GM18498 (cell line): ENCODE results near the gene MKRN2.

ENCODE experiments used
- ATAC-seq: cut with Tn5 transposase; IDR thresholded peaks from one replicate; pipeline ENCODE4 v1.9.1; 2021; ENCODE audit warnings: mild to moderate bottlenecking, moderate library complexity; ENCODE audit not compliant: unreplicated experiment

MKRN2 gene

DNA sequence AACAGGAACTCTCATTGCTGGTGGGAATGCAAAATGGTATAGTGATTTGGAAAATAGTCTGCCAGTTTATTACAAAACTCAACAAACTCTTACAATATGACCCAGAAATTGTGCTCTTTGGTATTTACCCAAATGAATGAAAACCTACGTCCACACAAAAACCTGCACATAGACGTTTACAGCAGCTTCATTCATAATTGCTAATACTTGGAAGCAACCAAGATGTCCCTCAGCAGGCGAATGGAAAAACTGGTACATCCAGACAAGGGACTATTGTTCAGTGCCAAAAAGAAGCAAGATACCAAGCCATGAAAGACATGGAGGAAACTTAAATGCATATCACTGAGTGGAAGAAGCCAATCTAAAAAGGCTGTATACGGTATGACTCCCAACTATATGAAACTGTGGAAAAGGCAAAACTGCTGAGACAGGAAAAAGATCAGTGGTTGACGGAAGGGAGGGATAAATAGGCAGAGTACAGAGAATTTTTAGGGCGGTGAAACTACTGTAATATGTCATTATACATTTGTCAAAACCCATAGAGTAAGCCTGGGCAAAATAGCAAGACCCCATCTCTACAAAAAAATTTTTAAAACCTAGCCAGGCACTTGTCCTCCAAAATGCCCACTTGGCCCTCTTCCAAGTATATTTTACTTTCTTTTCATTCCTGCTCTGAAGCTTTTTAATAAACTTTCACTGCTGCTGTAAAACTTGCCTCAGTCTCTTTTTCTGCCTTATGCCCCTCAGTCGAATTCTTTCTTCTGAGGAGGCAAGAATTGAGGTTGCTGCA, 6.7 kb upstream of the MKRN2 start:
- ATAC-seq = no peak

DNA sequence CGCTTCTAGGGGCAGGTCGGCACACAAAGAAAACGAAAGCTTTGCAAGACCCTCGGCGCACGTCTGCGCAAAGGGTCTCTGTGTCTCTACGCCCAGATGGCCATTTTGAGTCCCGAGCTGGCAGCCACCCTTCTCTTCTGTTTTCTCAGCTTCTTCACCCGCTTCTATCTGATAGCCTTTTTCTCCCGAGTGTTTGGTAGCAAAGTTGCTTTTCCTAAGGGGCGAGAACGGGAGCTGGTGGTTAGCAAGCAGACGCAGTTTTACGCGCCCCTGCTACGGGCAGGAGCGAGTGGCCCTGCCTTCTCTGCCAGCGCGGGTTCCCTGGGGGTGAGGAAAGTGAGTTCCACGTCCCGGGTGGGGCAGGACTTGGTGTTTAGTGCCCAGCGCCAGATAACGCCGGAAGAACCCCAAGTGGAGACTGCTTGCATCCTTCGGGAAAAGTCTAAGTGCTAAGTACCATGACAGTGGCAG, 2.9 kb upstream of the MKRN2 start:
- no peak for ATAC-seq

DNA sequence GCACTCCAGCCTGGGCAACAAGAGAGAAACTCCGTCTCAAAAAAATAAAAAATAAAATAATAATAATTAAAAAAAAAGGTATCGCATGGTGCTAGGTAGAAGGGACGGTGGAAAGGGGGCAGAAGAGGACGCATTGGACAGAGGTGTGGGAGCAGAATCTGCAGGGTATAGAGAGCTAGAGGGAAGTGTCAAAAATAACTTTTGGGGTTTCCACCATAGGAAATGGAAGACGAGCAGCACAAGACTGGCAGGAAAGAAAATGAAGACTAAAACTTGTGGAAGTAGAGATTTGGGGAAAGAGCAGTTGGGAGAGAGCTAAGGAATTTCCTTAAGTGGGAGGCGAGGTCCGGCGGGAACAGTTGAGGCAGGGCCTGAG, 585 bp upstream of the MKRN2 start:
- ATAC-seq = no peak

DNA sequence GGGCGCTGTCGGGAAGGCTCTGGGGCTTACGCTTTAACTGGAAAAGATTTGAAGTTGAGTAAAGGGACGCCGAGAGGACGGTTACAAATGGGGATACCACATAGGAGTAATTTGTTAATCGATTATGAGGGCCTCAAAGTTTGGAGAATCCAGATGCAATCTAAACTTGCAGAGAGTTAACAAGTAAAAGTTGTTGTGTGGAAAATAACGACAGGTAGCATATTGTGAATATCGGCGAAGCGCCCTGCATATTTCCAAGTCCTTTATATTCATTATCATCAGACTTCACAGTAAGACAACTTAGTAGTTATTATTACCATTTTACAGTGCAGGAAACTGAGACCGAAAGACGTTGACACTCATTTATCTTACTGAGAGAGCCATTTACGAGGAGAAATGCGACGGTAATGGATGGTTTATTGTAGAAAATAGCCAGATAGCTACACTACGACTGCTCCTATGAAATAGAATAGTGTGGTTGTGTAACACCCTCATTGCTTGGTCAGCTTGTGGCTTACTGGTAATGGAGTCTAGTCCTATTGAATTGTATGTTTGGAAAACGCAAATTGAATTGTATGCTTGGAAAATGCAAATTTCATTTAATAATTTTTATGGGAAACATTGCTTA, 700 bp downstream of the MKRN2 start:
- ATAC-seq = no peak

DNA sequence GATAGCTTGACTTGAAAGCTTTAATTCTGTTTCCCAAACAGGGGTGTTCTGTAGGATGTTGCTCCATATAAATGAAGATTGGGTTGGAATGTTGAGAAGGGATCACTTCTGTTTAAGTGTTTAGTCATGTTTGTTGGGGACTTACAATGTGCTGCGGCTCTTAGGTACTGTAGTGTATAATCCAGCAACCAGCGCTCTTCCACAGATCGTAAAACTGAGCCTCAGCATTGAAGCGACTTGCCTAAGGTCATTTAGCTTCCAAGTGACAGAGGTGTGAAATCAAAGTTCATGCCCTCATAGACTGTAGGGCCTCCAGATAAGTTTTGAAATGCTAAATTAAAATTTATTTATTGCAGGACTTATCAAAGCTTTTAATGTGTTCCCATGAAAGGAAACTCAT, 1.8 kb downstream of the MKRN2 start:
- no peak for ATAC-seq

DNA sequence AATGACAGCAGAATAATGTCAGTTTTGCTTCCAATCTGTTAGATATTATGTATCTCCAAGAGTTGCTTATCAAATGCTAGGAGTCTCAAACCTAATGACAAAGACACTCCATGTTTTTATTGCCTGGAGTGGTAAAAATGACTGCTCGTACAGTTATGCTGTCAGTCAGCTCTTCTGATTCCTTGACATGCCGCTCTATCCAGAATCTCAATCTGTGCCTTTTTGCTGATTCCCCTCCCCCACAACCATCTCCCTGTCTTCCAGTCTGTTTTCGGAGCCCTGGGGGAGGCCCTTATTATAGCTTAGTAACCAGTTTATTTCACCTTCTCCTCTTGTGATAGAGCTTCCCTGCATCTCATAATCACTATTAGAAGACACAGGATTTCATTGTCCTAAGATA, 2.6 kb downstream of the MKRN2 start:
- ATAC-seq = no peak

DNA sequence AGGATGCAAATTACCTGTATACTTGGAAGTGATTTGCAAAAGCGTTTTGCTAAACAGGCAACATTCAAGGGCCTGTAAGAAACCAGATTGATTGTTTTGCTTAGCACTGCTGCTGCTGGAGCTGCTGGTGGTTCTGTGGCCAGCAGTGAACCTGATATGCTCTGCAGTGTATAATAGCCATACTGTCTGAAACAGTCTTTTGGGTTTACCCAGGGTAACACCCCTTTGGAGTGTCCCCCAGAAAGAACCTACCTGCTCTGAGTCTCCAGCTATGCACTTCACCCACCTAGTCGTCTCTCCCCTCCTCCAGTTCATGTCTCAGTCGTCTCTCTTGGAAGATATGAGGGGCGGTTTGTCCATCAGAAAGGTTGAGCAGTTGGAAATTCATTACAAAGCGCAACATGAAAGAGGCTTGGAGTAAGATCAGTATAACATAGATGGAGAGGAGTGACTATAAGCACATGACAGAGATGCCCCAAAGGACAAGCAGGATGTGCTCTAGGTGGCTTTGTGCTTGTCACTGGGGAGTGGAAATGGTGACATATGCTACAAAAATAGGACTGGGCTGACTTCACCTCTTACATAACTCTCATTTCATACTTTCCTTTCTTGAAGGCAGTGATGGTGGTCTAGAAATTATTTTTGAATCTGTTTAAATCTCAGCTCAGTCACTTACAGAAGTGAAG, 3.8 kb downstream of the MKRN2 start:
- ATAC-seq = peak; percentile 36

DNA sequence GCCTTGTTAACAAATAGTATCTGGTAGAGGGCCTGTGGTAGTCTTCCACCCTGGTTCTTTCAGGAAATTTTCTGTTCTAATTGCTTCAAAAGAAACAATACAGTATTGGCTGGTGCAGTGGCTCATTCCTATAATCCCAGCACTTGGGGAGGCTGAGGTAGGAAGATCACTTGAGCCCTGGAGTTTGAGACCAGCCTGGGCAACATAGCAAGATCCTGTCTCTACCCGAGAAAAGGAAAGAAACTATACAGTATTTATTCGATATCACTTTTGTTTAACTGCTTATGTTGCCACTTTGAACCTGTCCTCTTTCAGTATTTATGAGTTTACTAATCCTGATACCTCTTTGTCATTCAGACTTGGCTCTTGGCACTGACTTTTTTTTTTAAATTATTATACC, 4.5 kb downstream of the MKRN2 start:
- no peak for ATAC-seq

DNA sequence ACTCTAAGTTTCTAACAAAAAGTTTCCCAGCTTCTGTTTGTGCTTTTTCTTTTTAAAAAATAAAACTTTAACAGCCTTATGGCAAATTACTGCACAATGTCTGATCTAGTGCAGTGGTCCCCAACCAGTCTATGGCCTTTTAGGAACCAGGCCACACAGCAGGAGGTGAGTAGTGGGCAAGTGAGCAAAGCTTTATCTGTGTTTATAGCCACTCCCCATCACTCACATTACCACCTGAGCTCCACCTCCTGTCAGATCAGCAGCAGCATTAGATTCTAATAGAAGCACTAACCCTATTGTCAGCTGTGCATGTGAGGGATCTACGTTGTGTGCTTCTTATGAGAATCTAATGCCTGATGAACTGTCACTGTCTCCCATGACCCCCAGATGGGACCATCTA, 5.6 kb downstream of the MKRN2 start:
- no peak for ATAC-seq

DNA sequence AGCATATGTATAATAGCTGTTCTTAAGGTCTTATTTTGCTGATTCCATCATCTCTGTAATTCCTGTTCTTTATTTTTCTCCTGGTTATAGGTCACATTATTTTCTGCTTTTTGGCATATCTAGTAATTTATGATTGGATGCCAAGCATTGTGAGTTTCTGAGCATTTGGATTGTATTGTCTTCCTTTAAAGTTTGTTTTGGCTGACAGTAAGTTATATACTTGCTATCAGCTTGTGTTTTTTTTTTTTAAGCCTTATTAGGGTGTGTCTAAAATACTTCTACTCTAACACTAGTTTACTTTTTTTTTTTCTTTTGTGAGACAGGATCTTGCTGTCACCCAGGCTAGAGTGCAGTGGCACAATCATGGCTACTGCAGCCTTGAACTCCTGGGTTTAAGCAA, 10.1 kb downstream of the MKRN2 start:
- ATAC-seq = no peak

DNA sequence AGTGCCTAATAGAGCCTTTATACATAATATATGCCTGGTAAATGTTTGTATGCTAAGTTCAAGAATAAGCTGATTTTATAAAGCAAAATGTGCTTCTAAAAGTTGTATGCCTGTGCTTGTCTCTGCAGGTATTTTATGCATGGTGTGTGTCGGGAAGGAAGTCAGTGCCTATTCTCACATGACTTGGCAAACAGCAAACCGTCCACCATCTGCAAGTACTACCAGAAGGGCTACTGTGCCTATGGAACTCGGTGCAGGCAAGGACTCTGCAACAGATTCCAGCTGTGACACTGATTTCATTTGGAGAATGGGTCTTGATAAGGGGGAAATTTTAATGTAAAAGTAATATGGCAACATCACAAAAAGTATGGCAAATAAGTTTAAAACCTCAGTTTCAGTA, 11.9 kb downstream of the MKRN2 start:
- ATAC-seq = no peak

DNA sequence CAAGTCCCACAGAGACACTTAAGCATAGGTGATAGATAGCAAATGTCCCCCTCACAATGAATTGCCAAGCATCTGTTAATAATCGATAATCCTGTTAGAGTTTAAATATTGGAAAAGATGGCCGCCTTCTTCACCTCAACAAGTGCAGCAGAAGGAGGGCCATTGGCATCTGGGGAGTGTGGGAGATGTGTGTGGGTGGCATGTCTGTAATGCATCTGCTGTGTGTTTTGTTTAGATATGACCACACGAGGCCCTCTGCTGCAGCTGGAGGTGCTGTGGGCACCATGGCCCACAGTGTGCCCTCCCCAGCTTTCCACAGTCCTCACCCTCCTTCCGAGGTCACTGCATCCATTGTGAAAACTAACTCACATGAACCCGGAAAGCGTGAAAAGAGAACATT, 12.9 kb downstream of the MKRN2 start:
- no peak for ATAC-seq

DNA sequence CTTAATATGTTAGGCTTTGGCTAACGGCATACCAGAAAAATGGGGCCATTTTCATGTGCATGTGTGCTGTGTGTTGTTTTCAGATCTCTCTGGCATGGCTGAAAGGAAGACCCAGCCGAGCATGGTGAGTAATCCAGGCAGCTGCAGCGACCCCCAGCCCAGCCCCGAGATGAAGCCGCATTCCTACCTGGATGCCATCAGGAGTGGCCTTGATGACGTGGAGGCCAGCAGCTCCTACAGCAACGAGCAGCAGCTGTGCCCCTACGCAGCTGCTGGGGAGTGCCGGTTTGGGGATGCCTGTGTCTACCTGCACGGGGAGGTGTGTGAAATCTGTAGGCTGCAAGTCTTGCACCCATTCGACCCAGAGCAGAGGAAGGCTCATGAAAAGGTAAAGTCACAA, 15.1 kb downstream of the MKRN2 start:
- no peak for ATAC-seq

DNA sequence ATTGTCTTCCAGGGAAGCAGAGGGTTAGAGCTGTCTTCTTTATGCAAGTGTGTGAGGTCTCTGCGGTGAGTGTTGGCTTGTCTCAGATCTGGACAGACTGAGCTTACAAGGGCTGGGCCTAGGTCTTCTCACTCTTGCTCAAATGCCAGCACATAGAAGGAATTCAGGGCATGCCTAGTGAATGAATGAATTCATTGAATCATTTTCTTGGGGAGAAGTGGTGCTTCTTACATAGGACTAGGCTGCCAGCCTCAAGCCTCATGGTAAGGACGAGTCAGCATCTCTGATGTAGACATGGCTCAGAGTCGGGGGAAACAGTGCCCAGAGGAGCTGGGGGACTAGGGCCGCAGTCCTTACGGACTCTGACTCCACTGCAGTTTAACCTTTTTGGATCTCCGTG, 17.2 kb downstream of the MKRN2 start:
- ATAC-seq = no peak

DNA sequence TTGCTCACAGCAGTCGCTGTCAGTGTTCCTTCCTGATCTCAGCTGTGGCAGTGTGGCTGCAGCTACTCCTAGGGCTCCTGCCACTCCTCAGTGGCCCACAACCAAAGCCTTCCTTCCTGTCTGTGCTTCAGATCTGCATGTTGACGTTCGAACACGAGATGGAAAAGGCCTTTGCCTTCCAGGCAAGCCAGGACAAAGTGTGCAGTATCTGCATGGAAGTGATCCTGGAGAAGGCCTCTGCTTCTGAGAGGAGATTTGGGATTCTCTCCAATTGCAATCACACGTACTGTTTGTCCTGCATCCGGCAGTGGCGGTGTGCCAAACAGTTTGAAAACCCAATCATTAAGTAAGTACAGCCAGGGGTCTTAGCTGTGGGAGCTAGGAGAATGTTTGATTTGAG, 17.8 kb downstream of the MKRN2 start:
- no peak for ATAC-seq

DNA sequence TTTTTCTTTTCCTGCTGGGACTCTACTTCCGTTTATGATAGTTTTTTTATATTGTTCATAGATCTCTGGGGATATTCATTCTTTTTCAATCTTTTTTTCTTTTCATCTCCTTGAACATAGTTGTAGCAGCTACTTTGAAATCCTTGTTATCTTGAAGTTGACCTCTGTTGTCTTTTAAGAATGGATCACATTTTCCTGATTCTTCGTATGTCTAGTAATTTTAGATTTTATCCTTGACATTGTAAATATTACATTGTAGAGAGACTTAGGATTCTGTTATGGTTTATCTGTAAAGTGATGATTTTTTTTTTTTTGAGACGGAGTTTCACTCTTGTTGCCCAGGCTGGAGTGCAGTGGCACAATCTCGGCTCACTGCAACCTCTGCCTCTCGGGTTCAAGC, 20.5 kb downstream of the MKRN2 start:
- ATAC-seq = no peak

DNA sequence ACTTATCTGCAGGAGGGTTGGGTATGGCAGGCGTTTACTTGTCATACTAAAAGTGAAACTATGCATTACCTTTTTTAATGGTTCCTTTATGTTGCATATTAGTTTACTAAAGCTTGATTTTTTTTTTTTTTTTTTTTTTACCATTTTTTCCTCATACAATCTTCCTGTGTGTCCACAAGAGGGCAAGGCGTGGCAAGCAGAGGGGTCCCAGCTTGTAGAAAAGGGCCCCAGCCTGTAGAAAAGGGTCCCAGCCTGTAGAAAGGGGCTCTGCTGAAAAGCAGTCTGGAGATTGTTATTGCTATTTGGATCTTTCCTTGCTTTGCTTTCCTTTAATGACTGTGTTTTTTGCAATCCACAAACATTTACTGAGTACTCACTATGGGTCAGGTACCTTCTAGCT, 21.9 kb downstream of the MKRN2 start:
- ATAC-seq = no peak

DNA sequence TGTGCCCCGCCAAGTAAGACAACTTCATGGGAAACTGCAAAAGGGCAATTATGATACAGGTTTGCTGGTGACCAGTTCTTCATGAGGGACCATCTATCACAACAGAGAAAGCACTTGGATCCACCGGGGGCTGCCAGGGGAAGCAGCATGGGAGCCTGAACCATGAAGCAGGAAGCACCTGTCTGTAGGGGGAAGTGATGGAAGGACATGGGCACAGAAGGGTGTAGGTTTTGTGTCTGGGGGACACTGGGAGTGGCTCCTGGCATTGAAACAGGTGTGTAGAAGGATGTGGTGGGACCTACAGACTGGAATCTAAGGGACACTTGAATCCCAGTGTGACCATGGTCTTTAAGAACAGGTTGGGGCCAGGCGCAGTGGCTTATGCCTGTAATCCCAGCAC, 22.6 kb downstream of the MKRN2 start:
- no peak for ATAC-seq

DNA sequence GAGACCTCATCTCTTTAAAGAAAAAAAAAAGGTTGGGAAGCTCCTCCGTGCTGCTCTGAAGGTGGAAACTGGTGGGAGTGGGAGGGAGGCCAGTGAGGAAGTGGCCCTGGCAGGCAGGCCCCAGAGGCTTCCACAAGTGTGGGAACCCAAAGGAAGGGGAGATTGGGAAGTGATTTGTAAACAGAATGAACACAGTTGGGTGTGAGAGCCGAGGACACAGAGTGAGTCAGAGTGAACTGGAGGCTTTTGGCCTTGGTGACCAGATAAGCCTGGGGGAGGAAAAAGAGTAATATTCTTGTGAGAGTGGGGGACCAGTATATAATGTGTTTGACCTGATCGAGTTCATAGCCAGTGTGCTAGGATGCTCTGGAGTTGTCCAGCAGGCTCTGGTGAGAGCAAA, 23.0 kb downstream of the MKRN2 start:
- ATAC-seq = no peak

DNA sequence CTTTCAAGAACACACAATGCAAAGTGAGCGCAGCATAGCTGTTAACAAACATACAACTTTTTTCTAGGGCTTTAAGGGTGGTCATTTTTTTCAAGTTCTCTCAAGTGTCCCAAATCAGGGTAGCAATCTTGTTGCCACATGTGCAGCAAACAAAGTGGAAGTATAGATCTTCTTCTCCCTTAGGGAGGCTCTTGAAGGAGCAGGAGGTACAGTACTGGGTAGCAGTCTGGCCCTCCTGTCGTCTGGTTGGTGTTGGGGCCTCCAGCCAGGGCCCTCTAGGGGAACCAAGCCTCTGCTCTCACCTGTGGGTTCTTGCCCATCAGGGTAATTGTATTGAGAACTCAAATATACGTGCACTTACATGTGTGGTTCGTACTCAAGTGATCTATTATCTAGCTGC, 25.8 kb downstream of the MKRN2 start:
- no peak for ATAC-seq

DNA sequence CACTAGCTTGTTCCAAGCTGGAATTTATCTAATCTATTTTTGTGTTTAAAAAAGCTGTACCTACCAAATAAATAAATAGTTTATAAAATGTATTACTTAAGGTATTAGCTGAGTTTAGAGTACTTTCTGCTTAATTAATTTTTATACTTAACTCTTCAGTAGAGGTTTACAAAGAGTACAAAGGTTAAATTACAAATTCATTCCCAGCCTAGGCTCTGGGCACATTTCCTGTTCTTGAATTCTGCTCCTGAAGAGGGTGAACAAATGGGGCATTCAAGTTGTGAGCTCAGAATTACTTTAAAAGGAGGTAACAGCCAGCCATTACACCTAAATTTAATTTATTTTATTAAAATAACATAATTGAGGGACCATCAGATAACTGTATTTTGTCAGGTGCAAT, 26.4 kb downstream of the MKRN2 start:
- ATAC-seq = no peak

DNA sequence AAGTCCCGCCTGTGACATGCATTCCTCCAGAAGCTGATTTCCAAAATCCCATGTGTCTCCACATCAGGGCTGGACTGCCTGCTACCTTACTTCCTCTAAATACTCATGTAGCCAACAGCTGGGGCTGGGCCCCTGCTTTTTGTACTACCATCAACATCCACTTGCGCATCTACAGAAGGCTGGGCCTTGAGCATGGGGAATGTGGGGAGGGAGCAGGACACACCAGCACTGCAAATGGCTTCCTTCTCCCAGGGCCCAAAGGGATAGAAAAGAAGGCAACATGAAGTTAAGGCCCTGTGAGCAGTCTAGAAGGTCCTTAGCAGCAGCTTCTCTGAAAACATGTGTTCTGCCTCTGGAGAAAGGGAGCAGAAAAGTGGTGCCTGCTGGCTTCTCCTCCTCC, 27.2 kb downstream of the MKRN2 start:
- no peak for ATAC-seq
